OCI-LY3 (cell line): ENCODE data around the gene SPRY4.

Experiments used
- H2AFZ ChIP-seq: fragments of 200-600, 300-600 bp; shearing (Covaris generic); 2 replicates; pipeline ENCODE4 v1.6.0; 2014; ENCODE audit warnings: antibody characterized with exemption, low read depth, low read length
- H3K27ac ChIP-seq: fragments of 200-600, 300-600 bp; sonication (generic); 2 replicates; pipeline ENCODE4 v1.5.1; 2014; ENCODE audit warnings: mild to moderate bottlenecking, low read length, moderate library complexity, mixed read lengths
- H3K27me3 ChIP-seq: fragments of 200-600, 300-600 bp; sonication (generic); 2 replicates; pipeline ENCODE4 v1.6.1; 2014; ENCODE audit warnings: low read depth, low read length, mixed read lengths
- H3K36me3 ChIP-seq: fragments of 200-600, 300-600 bp; sonication (generic); replicated peaks from 2 replicates; pipeline ENCODE3; 2014; ENCODE audit warnings: low read depth, low read length, mixed read lengths
- H3K4me1 ChIP-seq: fragments of 300-600, 200-600 bp; sonication (generic); 2 replicates; pipeline ENCODE4 v1.6.1; 2014; ENCODE audit warnings: low read length, mixed read lengths
- H3K4me2 ChIP-seq: fragments of 200-600, 300-600 bp; sonication (generic); 2 replicates; pipeline ENCODE4 v1.6.1; 2014; ENCODE audit warnings: low read length, mixed read lengths
- H3K4me3 ChIP-seq: fragments of 300-600, 200-600 bp; sonication (generic); 2 replicates; pipeline ENCODE4 v1.5.1; 2014; ENCODE audit warnings: antibody characterized with exemption, mild to moderate bottlenecking, low read length, moderate library complexity
- H3K79me2 ChIP-seq: fragments of 300-600, 200-600 bp; shearing (Covaris generic); 2 replicates; pipeline ENCODE4 v1.6.1; 2014; ENCODE audit warnings: mild to moderate bottlenecking, low read length, mixed read lengths
- H3K9ac ChIP-seq: fragments of 300-600, 200-600 bp; shearing (Covaris generic); 2 replicates; pipeline ENCODE4 v1.6.0; 2014; ENCODE audit warnings: mild to moderate bottlenecking, low read length, moderate library complexity
- H3K9me3 ChIP-seq: fragments of 200-600, 300-600 bp; shearing (Covaris generic); 2 replicates; pipeline ENCODE4 v1.6.1; 2014; ENCODE audit warnings: low read length, mixed read lengths; ENCODE audit not compliant: insufficient read depth
- H4K20me1 ChIP-seq: fragments of 200-600, 300-600 bp; sonication (generic); 2 replicates; pipeline ENCODE4 v1.6.1; 2016; ENCODE audit warnings: low read length, mixed read lengths; ENCODE audit not compliant: insufficient read depth
- EZH2phosphoT487 ChIP-seq: fragments of 200-600 bp; shearing (Covaris generic); IDR thresholded peaks from 2 replicates; pipeline ENCODE4 v1.6.1; 2018; ENCODE audit warnings: antibody characterized with exemption, mixed run types, low read depth
- TF ChIP-seq, protein P1 (sequence below): fragments of 200-600, 300-600 bp; sonication (generic); IDR thresholded peaks from 2 replicates; pipeline ENCODE4 v1.5.1; 2014; ENCODE audit warnings: antibody characterized with exemption, low read length, low read depth

SPRY4 gene

GRCh38 chr5:142325725-142326479, 1.1 kb upstream of the SPRY4 start:
- H3K4me2 ChIP-seq: peak overlapping the region; percentile 89
- H3K79me2 ChIP-seq: peaks cover 15% of the 10 kb centered on the region
- TF ChIP-seq, protein P1, sequence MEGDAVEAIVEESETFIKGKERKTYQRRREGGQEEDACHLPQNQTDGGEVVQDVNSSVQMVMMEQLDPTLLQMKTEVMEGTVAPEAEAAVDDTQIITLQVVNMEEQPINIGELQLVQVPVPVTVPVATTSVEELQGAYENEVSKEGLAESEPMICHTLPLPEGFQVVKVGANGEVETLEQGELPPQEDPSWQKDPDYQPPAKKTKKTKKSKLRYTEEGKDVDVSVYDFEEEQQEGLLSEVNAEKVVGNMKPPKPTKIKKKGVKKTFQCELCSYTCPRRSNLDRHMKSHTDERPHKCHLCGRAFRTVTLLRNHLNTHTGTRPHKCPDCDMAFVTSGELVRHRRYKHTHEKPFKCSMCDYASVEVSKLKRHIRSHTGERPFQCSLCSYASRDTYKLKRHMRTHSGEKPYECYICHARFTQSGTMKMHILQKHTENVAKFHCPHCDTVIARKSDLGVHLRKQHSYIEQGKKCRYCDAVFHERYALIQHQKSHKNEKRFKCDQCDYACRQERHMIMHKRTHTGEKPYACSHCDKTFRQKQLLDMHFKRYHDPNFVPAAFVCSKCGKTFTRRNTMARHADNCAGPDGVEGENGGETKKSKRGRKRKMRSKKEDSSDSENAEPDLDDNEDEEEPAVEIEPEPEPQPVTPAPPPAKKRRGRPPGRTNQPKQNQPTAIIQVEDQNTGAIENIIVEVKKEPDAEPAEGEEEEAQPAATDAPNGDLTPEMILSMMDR: no peak
- TF ChIP-seq EZH2phosphoT487: no peak
- H4K20me1 ChIP-seq: no peaks in the 10 kb centered on the region
- peak overlapping the region; percentile 69; the same call in 1 of the 2 replicates for H2AFZ ChIP-seq
- peaks cover 18% of the 10 kb centered on the region; the same call in 1 of the 2 replicates for H3K4me1 ChIP-seq
- H3K36me3 ChIP-seq: no peaks in the 10 kb centered on the region
- no peak overlapping the region; the same call in 1 of the 2 replicates for H3K27ac ChIP-seq
- H3K9me3 ChIP-seq: no peaks in the 10 kb centered on the region
- H3K9ac ChIP-seq: peak overlapping the region; percentile 93
- H3K27me3 ChIP-seq: no peaks in the 10 kb centered on the region
- peak overlapping the region; percentile 97 for H3K4me3 ChIP-seq

- no peak for TF ChIP-seq EZH2phosphoT487
- TF ChIP-seq, protein P1: peak; percentile 30
- peak overlapping the region; percentile 93 for H3K9ac ChIP-seq
- H3K4me1 ChIP-seq: peaks cover 18% of the 10 kb centered on the region; the same call in 1 of the 2 replicates
- peak overlapping the region; percentile 89 for H2AFZ ChIP-seq
- H3K36me3 ChIP-seq: no peaks in the 10 kb centered on the region
- H3K4me3 ChIP-seq: peak overlapping the region; percentile 97
- no peaks in the 10 kb centered on the region for H3K27me3 ChIP-seq
- no peaks in the 10 kb centered on the region for H4K20me1 ChIP-seq
- peak overlapping the region; percentile 89 for H3K4me2 ChIP-seq
- no peaks in the 10 kb centered on the region for H3K9me3 ChIP-seq
- H3K27ac ChIP-seq: no peak overlapping the region
- peaks cover 15% of the 10 kb centered on the region for H3K79me2 ChIP-seq
Observed at GRCh38 chr5:142324136-142324870, 518 bp downstream of the SPRY4 start.

- peak overlapping the region; percentile 89 for H3K4me2 ChIP-seq
- H3K4me1 ChIP-seq: peaks cover 18% of the 10 kb centered on the region; the same call in 1 of the 2 replicates
- H3K4me3 ChIP-seq: peak overlapping the region; percentile 97
- TF ChIP-seq, protein P1: no peak
- no peak for TF ChIP-seq EZH2phosphoT487
- H2AFZ ChIP-seq: no peak overlapping the region
- no peak overlapping the region for H3K27ac ChIP-seq
- H4K20me1 ChIP-seq: no peaks in the 10 kb centered on the region
- H3K79me2 ChIP-seq: peaks cover 15% of the 10 kb centered on the region
- no peak overlapping the region for H3K9ac ChIP-seq
- H3K27me3 ChIP-seq: no peaks in the 10 kb centered on the region
- no peaks in the 10 kb centered on the region for H3K9me3 ChIP-seq
- H3K36me3 ChIP-seq: no peaks in the 10 kb centered on the region
Observed at GRCh38 chr5:142323480-142324135, 1.2 kb downstream of the SPRY4 start.
